Stomach (tissue), 4 donors: ENCODE measurements around the gene WDR70.

Experiments used
- CTCF ChIP-seq, 7 experiments: fragments of 450-650 bp in 4 of 7; fragments of 200-600 bp in 3 of 7; sonication (generic) in 3 of 7; IDR thresholded peaks; one replicate each; pipeline ENCODE4 v1.5.1; 2016 to 2019; ENCODE audit warnings: antibody characterized with exemption in 7 of 7, control low read depth in 2 of 7, mild to moderate bottlenecking in 1 of 7
- EP300 ChIP-seq: sonication (generic); formaldehyde crosslinking; IDR thresholded peaks from one replicate; pipeline ENCODE4 v1.6.1; 2017; ENCODE audit warnings: antibody characterized with exemption
- POLR2A ChIP-seq, 4 donors: fragments of 450-650 bp; IDR thresholded peaks; one replicate each; pipeline ENCODE4 v1.6.1; 2016; ENCODE audit warnings: antibody characterized with exemption in 4 of 4, control low read depth in 2 of 4, mild to moderate bottlenecking in 1 of 4, moderate library complexity in 1 of 4
- POLR2AphosphoS5 ChIP-seq, 3 donors: sonication (generic); formaldehyde crosslinking; IDR thresholded peaks; one replicate each; pipeline ENCODE4 v1.6.1; 2016; ENCODE audit warnings: antibody characterized with exemption in 3 of 3

- no peak for TF ChIP-seq EP300
- no peak for TF ChIP-seq CTCF (IDR thresholded peaks at IDR 0.05)
- TF ChIP-seq POLR2AphosphoS5 (IDR thresholded peaks at IDR 0.05): no peak
- TF ChIP-seq POLR2A (IDR thresholded peaks at IDR 0.05): no peak
These were observed 286.2 kb downstream of the WDR70 start for GRCh38 chr5:37665272-37665671.
